HG03558 (cell line): ENCODE data around the gene TSPAN7.

Experiments used
- ATAC-seq: cut with Tn5 transposase; IDR thresholded peaks from one replicate; pipeline ENCODE4 v1.9.1; 2021; ENCODE audit warnings: moderate number of reproducible peaks; ENCODE audit not compliant: unreplicated experiment; ENCODE audit errors: extremely low read depth

The TSPAN7 gene, protein sequence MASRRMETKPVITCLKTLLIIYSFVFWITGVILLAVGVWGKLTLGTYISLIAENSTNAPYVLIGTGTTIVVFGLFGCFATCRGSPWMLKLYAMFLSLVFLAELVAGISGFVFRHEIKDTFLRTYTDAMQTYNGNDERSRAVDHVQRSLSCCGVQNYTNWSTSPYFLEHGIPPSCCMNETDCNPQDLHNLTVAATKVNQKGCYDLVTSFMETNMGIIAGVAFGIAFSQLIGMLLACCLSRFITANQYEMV

GRCh38 chrX:38561126-38561868, at the start of gene TSPAN7:
TSS of gene TSPAN7 (plus strand) at chrX:38561542. CDS start at chrX:38561547, 5 bp downstream.
- no peak for ATAC-seq

- no peak for ATAC-seq
These were observed 48.1 kb upstream of the TSPAN7 start for GRCh38 chrX:38513112-38513742.

DNA sequence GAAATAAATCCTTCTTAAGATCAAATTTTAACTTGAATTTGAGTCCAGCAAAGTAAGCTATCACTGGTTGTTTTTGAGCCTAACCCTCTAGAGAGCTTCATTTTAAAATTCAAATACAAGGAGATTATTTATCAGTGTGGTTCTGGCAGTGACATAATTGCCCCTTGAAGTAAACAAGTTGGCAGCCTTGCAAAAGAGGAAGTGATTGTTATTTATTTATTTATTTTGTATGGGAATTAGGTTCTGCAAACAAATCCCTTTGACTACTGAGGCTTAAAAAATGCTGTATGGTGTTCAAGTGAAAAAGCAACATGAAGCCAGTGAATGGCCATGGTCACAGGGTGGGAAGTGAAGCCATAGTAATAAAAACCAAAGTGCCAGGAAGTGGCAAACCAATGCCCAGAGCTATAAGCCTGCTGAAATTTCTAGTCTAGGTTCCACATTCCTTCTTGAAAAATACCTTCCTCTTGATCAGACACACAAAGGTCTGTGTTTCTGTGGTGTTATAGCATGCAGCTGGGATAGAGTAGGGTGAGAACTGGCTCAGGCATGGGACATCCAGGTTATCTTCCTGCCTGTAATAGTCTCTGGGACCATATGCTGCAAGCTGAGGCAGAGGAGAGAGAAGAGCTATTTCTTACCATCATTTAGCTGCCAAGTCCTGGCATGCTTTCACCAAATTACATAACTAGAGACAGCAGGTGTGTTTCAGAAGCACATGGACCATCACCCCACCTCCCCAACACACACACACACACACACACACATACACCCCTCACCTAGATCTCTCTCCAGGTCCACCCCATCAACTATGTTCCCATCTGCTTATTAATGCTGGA, 47.1 kb upstream of the TSPAN7 start:
- ATAC-seq: no peak

DNA sequence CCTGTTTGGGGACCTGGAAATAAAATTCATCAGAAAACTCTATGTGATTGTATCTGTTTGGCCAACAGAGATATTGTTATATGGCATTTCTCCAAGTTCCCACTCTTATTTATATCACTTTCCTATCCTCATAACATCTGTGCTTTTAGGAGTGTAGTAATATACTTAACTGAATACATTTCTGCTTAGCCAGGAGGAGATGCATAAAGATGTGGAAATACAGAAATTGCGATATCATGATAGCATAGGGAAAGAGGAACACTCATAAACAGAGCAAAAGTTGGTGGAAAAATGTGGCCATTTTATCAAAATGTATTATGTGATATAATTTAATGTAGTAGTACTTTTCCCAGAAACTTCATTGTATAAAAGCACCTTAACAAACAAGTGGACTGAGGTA, 46.1 kb upstream of the TSPAN7 start:
- no peak for ATAC-seq

DNA sequence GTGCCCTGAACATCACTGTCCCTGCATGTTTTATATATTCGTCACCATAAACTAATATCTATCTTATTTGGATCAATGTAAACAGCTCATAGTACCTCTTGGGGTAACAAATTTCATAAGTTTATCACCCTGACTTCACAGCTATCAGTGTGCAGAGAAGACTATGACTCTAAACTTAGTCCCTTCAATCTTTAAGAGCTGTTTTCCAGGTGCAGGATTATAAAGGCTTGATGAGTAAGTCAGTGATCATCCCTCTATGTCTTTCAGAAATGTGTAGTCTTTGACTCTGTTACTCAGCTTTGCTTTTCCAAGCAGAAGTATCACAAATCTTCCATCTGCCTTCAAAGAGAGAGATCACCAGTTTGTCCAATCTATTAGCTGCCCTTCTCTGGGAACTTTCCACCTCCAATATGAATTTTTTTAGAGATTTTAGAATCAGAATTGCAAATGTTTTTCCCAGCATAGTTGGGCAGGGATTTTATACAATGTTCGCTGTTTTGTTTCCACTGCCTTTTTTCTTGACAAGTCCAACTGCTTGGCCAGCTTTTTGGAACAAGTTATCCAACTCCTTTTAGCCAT, 45.1 kb upstream of the TSPAN7 start:
- no peak for ATAC-seq

- ATAC-seq: no peak
These were observed 41.7 kb upstream of the TSPAN7 start for GRCh38 chrX:38519651-38520050.

- ATAC-seq: no peak
These were observed 23.2 kb upstream of the TSPAN7 start for GRCh38 chrX:38538134-38538533.

- no peak for ATAC-seq
These were observed 21.6 kb upstream of the TSPAN7 start for GRCh38 chrX:38539748-38540147.

- ATAC-seq: no peak
These were observed 12.8 kb upstream of the TSPAN7 start for GRCh38 chrX:38548508-38548907.

- ATAC-seq: no peak
These were observed 8.6 kb upstream of the TSPAN7 start for GRCh38 chrX:38552721-38553120.

GRCh38 chrX:38558686-38559085, 2.7 kb upstream of the TSPAN7 start:
- ATAC-seq: no peak

DNA sequence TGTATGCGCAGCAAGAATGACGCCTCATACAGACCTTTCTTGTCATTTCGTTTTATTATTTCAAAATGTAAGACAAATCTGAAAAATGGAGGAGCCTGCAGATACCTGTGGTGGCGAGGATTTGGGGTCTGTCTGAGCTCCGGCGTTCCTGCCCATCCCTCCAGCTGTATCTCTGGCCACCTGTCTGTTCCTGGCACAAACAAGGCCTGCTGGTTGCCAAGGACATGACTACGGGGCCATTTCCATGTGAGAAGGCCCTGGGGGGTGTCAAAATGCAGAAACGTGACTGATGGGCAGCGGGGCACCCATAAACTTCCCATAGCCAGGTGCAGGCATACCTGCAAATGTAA, 591 bp upstream of the TSPAN7 start:
- no peak for ATAC-seq

DNA sequence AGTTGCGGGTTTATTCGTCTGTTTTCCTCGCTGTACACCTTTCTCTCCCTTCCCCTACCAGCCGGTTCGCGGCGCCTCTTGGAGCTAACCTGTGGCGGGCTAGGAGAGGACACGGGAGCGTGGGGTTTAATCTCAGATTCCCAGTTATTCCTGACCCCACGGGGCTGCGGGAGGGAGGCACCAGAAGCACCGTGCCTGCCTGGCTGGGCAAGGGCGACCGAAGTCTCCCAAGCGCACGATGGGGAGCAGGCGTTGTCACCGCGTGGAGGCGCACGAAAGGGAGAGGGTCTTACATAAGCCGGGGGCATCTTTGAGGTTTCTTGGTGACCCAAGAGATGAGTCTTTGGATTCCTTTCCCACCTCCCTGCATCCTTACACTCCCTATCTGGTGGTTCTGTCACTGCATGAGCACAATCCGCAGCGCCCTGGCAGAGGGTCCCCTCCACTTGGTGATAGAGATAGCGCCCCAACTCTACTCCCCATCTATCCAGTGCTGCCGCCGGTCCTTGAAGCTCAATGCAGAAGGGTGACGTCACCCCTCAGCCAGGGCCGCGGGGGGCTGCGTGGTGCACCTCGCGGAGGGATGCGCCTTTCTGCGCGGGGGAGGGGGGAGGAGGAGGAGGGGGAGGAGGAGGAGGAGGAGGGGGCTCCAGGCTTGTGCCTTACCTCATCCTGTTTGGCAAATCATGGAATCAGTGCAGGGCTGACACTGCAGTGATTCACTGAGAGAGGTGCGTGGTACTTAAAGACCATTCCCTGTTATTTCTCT, 793 bp downstream of the TSPAN7 start:
- ATAC-seq: no peak

GRCh38 chrX:38563030-38563429, 1.7 kb downstream of the TSPAN7 start:
- no peak for ATAC-seq

DNA sequence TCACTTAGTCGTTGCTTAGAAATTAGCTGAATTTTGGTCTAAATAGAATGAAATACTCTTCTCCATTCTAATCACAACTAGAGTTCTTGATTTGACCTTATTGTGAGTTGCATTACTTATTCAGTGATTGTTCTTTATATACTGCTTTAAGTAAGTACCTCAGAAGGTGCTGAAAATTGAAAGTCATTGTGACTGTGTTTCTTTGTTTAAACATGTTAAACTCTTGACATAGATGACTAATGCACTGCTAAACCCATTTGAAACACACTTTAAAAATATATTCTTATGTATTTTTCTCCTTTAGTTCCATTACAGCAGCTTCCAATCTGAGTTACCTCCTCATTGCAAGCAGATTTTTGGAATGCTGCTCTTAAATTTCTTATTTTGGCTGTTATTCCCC, 9.1 kb downstream of the TSPAN7 start:
- no peak for ATAC-seq

- no peak for ATAC-seq
These were observed 9.7 kb downstream of the TSPAN7 start for GRCh38 chrX:38571058-38571457.

GRCh38 chrX:38574858-38575257, 13.5 kb downstream of the TSPAN7 start:
- ATAC-seq: no peak

DNA sequence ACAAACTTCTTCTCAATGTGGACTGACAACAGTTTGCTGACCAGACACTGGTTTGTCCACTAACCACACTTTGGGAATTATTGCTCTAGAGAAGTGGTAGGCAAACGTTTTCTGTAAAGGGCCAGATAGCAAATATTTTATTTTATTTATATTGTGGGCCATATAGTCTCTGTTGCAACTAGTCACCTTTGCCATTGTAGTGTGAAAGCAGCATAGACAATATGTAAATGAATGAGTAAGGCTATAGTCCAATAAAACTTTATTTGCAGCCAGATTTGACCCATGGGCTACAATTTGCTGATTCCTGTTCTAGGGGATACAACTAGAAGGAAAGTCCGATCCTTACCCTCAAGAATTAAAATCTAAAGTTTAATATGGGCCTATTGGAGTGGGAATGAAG, 14.5 kb downstream of the TSPAN7 start:
- ATAC-seq: no peak

DNA sequence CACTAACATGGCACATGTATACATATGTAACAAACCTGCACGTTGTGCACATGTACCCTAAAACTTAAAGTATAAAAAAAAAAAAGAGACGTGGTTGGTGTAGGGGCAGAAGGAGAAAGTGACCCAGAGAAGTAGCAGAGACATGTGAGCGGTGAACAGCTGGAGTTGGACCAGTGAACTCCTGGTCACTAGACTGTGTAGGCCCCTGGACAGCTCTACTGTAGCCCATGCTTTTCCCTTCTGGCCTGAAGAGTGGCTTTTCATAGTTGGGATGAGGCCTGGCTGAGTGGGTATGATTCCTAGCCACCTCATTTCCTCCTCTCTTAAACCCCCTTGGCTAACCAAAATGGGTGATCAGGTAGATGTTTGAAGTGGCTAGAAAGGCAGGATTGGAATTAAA, 16.4 kb downstream of the TSPAN7 start:
- no peak for ATAC-seq

- no peak for ATAC-seq
These were observed 16.8 kb downstream of the TSPAN7 start for GRCh38 chrX:38578167-38578566.
